T-helper 2 cell treated with Interferon-gamma antibody and Interleukin-4, amounts not matched to agents 100 ng/mL and 5 ng/mL, for 36 hours (primary cell): ENCODE results near the gene ERAS. TPM values are rescaled to one million over a fixed set of nuclear protein-coding genes. Genes with fewer than 3 reads are reported as not detected.
"Not testable (repeated sequence)": the region's sequence is repeated elsewhere in the genome, so short reads cannot be mapped to it uniquely, and the experiment has no call there.

Experiments
- intact Hi-C: fragments of 100-400 bp; cut with micrococcal nuclease; formaldehyde crosslinking; loops from one replicate; pipeline ENCODE4 v1.15.1; 2023
- total RNA-seq: library from RNA; stranded (reverse); gene quantifications from 2 replicates; pipeline ENCODE4 v1.2.3, GENCODE V29; 2022

The ERAS gene
- total RNA-seq, 1 donor from 2014 or later = not detected

GRCh38 chrX:48831136-48831908, 5.0 kb downstream of the ERAS start:
- intact Hi-C loops = no loop called here

- intact Hi-C loops = no loop called here
These were observed 5.6 kb downstream of the ERAS start for GRCh38 chrX:48831909-48832291.

DNA sequence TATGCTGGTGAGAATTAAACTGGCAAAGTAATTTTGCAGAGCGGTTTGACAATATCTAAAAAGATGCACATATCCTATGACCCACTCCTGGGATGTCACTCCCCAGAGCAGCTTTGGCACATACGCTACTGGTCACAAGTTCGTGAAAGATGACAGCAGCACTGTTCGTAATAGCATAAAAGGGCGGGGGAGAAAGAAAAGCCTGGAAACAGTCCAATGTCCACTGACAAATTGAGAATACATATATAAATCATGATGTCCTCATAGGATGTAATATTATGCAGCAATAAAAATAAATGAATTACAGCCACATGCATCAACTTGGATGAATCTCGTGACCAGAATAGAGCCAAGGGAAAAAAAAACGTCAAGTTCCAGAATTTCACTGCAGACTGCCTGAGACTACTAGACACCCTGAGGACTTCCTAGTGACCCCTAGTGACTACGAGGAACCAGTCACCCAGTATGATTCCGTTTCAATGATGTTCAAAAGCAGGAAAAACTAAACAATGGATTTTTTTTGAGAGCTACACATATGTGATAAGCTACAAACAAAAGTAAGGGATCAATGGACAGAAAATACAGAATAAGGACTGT, 7.3 kb downstream of the ERAS start:
- intact Hi-C loops = no loop called here

DNA sequence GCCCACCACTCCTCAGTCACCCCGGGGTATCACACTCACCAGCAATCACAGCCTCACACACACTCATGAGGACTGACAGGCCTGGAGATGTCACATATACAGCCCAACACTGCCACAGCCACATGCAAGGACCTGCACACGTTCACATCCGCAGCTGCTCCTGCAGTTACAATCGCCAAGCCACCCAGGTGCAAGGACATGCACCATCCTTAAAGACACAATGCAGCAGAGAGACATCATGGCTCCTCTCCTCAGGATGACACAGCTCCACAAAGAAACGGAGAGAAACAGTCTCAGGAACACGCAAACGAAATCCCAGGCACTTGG, 8.0 kb downstream of the ERAS start:
- intact Hi-C loops = no loop called here

GRCh38 chrX:48835524-48836329, 9.4 kb downstream of the ERAS start, which contains the start of gene PCSK1N:
TSS of gene PCSK1N (minus strand) at chrX:48835610. CDS start at chrX:48835532, 78 bp downstream.
- intact Hi-C loops = no loop called here

DNA sequence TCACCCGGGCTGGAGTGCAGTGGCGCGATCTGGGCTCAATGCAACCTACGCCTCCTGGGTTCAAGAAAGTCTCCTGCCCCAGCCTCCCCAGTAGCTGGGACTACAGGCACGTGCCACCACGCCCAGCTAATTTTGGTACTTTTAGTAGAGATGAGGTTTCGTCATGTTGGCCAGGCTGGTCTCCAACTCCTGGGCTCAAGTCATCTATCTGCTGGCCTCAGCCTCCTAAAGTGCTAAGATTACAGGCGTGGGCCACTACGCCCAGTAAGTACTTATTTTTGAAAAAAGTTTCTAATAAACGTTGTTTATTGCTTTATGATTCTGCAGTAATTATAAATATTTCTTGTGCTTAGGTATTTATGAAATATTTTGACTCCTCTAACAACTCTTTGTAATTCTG, 13.4 kb downstream of the ERAS start:
- intact Hi-C loops = no loop called here

DNA sequence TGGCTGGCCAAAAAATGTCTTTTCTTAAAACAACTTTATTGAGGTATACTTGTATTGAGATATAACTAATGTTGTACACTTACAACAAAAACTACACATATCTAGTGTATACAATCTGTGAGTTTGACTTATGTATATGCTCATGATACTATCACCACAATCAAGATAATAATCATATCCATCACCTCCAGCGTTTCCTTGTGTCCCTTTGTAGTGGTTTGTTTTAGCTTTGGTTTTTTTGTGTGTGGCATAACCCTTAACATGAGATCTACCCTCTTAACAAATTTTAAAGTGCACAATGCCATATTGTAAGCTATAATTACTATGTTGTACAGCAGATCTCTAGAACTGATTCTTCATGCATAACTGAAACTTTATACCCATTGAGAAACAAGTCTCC, 22.5 kb downstream of the ERAS start:
- intact Hi-C loops = no loop called here

- intact Hi-C loops = no loop called here
These were observed 26.5 kb downstream of the ERAS start for GRCh38 chrX:48852857-48853256.

DNA sequence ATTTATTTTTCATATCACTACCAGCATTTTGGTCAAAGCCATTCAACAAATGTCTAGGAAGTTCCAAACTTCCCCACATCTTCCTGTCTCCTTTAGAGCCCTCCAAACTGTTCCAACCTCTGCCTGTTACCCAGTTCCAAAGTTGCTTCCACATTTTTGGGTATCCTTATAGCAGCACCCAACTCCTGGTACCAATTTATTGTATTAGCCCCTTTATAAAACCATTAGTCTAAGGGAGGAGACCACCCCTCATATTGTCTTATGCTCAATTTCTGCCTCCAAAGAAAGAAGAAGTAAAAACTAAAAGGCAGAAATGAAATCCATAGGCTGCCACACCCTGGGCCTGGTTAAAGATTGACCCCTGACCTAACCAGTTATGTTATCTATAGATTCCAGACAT, 27.2 kb downstream of the ERAS start:
- intact Hi-C loops = not testable (repeated sequence)

GRCh38 chrX:48854121-48854804, 27.9 kb downstream of the ERAS start:
- intact Hi-C loops = not testable (repeated sequence)

GRCh38 chrX:48854898-48855297, 28.6 kb downstream of the ERAS start:
- intact Hi-C loops = no loop called here

GRCh38 chrX:48864210-48864609, 37.9 kb downstream of the ERAS start:
- intact Hi-C loops = no loop called here

DNA sequence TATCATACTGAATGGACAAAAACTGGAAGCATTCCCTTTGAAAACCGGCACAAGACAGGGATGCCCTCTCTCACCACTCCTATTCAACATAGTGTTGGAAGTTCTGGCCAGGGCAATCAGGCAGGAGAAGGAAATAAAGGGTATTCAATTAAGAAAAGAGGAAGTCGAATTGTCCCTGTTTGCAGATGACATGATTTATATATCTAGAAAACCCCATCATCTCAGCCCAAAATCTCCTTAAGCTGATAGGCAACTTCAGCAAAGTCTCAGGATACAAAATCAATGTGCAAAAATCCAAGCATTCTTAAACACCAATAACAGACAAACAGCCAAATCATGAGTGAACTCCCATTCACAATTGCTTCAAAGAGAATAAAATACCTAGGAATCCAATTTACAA, 45.7 kb downstream of the ERAS start:
- intact Hi-C loops = not testable (repeated sequence)

GRCh38 chrX:48876944-48877343, 50.6 kb downstream of the ERAS start:
- intact Hi-C loops = not testable (repeated sequence)

Other genes with a start within 250 kb of the ERAS start
- 45.3 and 45.5 TPM in 2 replicates for gene WDR13, start 229.0 kb upstream of the ERAS start, total RNA-seq
- 155 and 160 TPM in 2 replicates for gene WAS, start 142.7 kb upstream of the ERAS start, total RNA-seq
- 27.5 and 29.3 TPM in 2 replicates for gene SUV39H1, start 129.8 kb upstream of the ERAS start, total RNA-seq
- gene GLOD5, start 64.8 kb upstream of the ERAS start, total RNA-seq = not detected in 2 replicates
- not detected in 2 replicates for gene GATA1, start 39.9 kb upstream of the ERAS start, total RNA-seq
- gene HDAC6, start 24.4 kb upstream of the ERAS start, total RNA-seq = 87.1 and 92.1 TPM in 2 replicates
- gene PCSK1N, start 9.1 kb downstream of the ERAS start, total RNA-seq = 0.20 TPM in 1 of 2 replicates, not detected in the other
- gene TIMM17B, start 71.3 kb downstream of the ERAS start, total RNA-seq = 46.3 and 48.2 TPM in 2 replicates
- 77.5 and 77.9 TPM in 2 replicates for gene PQBP1, start 71.4 kb downstream of the ERAS start, total RNA-seq
- gene SLC35A2, start 85.1 kb downstream of the ERAS start, total RNA-seq = 17.9 and 18.3 TPM in 2 replicates
- 196 TPM in 2 replicates for gene PIM2, start 92.5 kb downstream of the ERAS start, total RNA-seq
- gene OTUD5, start 131.1 kb downstream of the ERAS start, total RNA-seq = 50.2 and 50.9 TPM in 2 replicates
- gene KCND1, start 145.3 kb downstream of the ERAS start, total RNA-seq = 3.4 and 4.0 TPM in 2 replicates
- gene GRIPAP1, start 175.8 kb downstream of the ERAS start, total RNA-seq = 85.6 and 94.5 TPM in 2 replicates
- 27.2 and 29.3 TPM in 2 replicates for gene TFE3, start 216.8 kb downstream of the ERAS start, total RNA-seq
- 7.1 and 8.7 TPM in 2 replicates for gene CCDC120, start 232.5 kb downstream of the ERAS start, total RNA-seq
- 15.6 and 19.0 TPM in 2 replicates for gene PRAF2, start 247.5 kb downstream of the ERAS start, total RNA-seq